Naive B cell (primary cell): ENCODE measurements around the gene PYGB. TPM values are rescaled to one million over a fixed set of nuclear protein-coding genes. Genes with fewer than 3 reads are reported as not detected.

Source experiments
- ATAC-seq, 2 donors: fragments of 150-1000 bp; cut with Tn5 transposase; 2 replicates each; pipeline ENCODE4 v1.10.0; 2021; ENCODE audit warnings: low read depth in 2 of 2, mild to moderate bottlenecking in 2 of 2, moderate library complexity in 2 of 2
- DNase-seq: peaks from one replicate; pipeline ENCODE4 v3.0.0; 2022
- H3K27ac Mint-ChIP-seq, 6 donors: one replicate each; pipeline ENCODE4 v1.8.0; 2020 to 2022; ENCODE audit warnings: mild to moderate bottlenecking in 6 of 6, mixed read lengths in 6 of 6, moderate library complexity in 5 of 6, inconsistent platforms in 2 of 6
- H3K27me3 Mint-ChIP-seq, 3 donors: one replicate each; pipeline ENCODE4 v1.8.0; 2021 to 2022; ENCODE audit warnings: mixed read lengths in 3 of 3, mild to moderate bottlenecking in 1 of 3
- H3K36me3 Mint-ChIP-seq, 2 donors: one replicate each; pipeline ENCODE4 v1.8.0; 2020 to 2022; ENCODE audit warnings: mixed read lengths in 2 of 2, inconsistent platforms in 1 of 2, mild to moderate bottlenecking in 1 of 2
- H3K4me1 Mint-ChIP-seq, 3 donors: one replicate each; pipeline ENCODE4 v1.8.0; 2020 to 2022; ENCODE audit warnings: mixed read lengths in 3 of 3, inconsistent platforms in 1 of 3, mild to moderate bottlenecking in 1 of 3, moderate library complexity in 1 of 3
- H3K4me3 Mint-ChIP-seq, 8 donors: one replicate each; pipeline ENCODE4 v1.8.0; 2020 to 2022; ENCODE audit warnings: mild to moderate bottlenecking in 8 of 8, mixed read lengths in 8 of 8, moderate library complexity in 8 of 8, inconsistent platforms in 2 of 8
- H3K9me3 Mint-ChIP-seq, 7 donors: one replicate each; pipeline ENCODE4 v1.8.0; 2020 to 2022; ENCODE audit warnings: mixed read lengths in 7 of 7, mild to moderate bottlenecking in 5 of 7, inconsistent platforms in 2 of 7, moderate library complexity in 1 of 7
- polyA plus RNA-seq, 6 donors: library from polyadenylated mRNA; unstranded; fragments of 300-500 nt; fragmentation: Illumina TruSeq; gene quantifications; one replicate each; pipeline ENCODE4 v1.2.3, GENCODE V29; 2021; ENCODE audit warnings: low read depth in 6 of 6

Gene PYGB
- polyA plus RNA-seq = 10 to 100 TPM; 16.4 to 26.6 (median 22.8) TPM

- peaks cover 16 to 36% (median 25%) of the 10 kb centered on the region in 3 donors for H3K4me1 Mint-ChIP-seq
- H3K36me3 Mint-ChIP-seq = peaks cover 0 to 7% of the 10 kb centered on the region in 2 donors
- H3K4me3 Mint-ChIP-seq = peak within 1 kb of the TSS; percentile 89 to 98 (median 92)
- H3K27me3 Mint-ChIP-seq = peaks cover 6 to 14% (median 9%) of the 10 kb centered on the region in 3 donors
- peak; percentile 68 to 80 for ATAC-seq
- H3K9me3 Mint-ChIP-seq = peaks cover 0 to 4% (median 0%) of the 10 kb centered on the region in 7 donors
- peak within 1 kb of the TSS; percentile 56 to 93 (median 82) for H3K27ac Mint-ChIP-seq
- peak; percentile 66 for DNase-seq
Observed at GRCh38 chr20:25247956-25248785, at the start of gene PYGB. Gene PYGB, plus strand, starts transcription at chr20:25248085. Its CDS starts 94 bp downstream, at chr20:25248179.

- no peak for ATAC-seq
- Mint-ChIP-seq H3K27ac (peak overlapping the region in 1 of 6 donors; percentile 40), H3K36me3 (peaks cover 0 to 8% of the 10 kb centered on the region in 2 donors), H3K27me3 (no peaks in the 10 kb centered on the region), H3K4me1 (peaks cover 33 to 57% (median 43%) of the 10 kb centered on the region in 3 donors), H3K4me3 (peak overlapping the region in 1 of 8 donors; percentile 87), H3K9me3 (no peaks in the 10 kb centered on the region)
- DNase-seq = no peak
Observed at GRCh38 chr20:25198663-25199383, 49.1 kb upstream of the PYGB start.

GRCh38 chr20:25199473-25200260, 48.2 kb upstream of the PYGB start:
- Mint-ChIP-seq H3K4me1 (peaks cover 39 to 66% (median 50%) of the 10 kb centered on the region in 3 donors), H3K36me3 (peaks cover 0 to 8% of the 10 kb centered on the region in 2 donors), H3K27ac (peak overlapping the region in 2 of 6 donors; percentile 21 to 34), H3K27me3 (no peaks in the 10 kb centered on the region), H3K9me3 (no peaks in the 10 kb centered on the region), H3K4me3 (peak overlapping the region in 2 of 8 donors; percentile 18 to 52)
- DNase-seq (no peak), ATAC-seq (no peak)

- no peaks in the 10 kb centered on the region for H3K27me3 Mint-ChIP-seq
- ATAC-seq = no peak
Observed at GRCh38 chr20:25203089-25203488, 44.8 kb upstream of the PYGB start.

GRCh38 chr20:25203871-25204320, 44.0 kb upstream of the PYGB start:
- Mint-ChIP-seq H3K4me1 (peaks cover 28 to 48% (median 30%) of the 10 kb centered on the region in 3 donors), H3K9me3 (no peaks in the 10 kb centered on the region), H3K27me3 (no peaks in the 10 kb centered on the region), H3K36me3 (peaks cover 0 to 14% of the 10 kb centered on the region in 2 donors), H3K27ac (peak overlapping the region in 3 of 6 donors; percentile 24 to 75 (median 71)), H3K4me3 (peak overlapping the region; percentile 50 to 83 (median 79))
- no peak for DNase-seq
- peak; percentile 54 to 60 for ATAC-seq

More at GRCh38 chr20:25203089-25203488, 44.8 kb upstream of the PYGB start:
- peak overlapping the region in 1 of 6 donors; percentile 71 for H3K27ac Mint-ChIP-seq
- peaks cover 0 to 14% of the 10 kb centered on the region in 2 donors for H3K36me3 Mint-ChIP-seq
- H3K4me3 Mint-ChIP-seq = no peak overlapping the region
- peaks cover 28 to 52% (median 32%) of the 10 kb centered on the region in 3 donors for H3K4me1 Mint-ChIP-seq
- DNase-seq = no peak
- no peaks in the 10 kb centered on the region for H3K9me3 Mint-ChIP-seq

- DNase-seq = no peak
- Mint-ChIP-seq H3K9me3 (no peaks in the 10 kb centered on the region), H3K27ac (peak overlapping the region in 1 of 6 donors; percentile 79), H3K36me3 (peaks cover 0 to 14% of the 10 kb centered on the region in 2 donors), H3K4me3 (no peak overlapping the region), H3K4me1 (peaks cover 24 to 40% (median 27%) of the 10 kb centered on the region in 3 donors), H3K27me3 (no peaks in the 10 kb centered on the region)
- ATAC-seq = peak in 1 of 2 donors; percentile 13
Observed at GRCh38 chr20:25204550-25205276, 43.2 kb upstream of the PYGB start.

- H3K9me3 Mint-ChIP-seq = no peaks in the 10 kb centered on the region
- H3K4me1 Mint-ChIP-seq = peaks cover 24 to 33% (median 24%) of the 10 kb centered on the region in 3 donors
- H3K27ac Mint-ChIP-seq = peak overlapping the region in 2 of 6 donors; percentile 57 to 79
- peaks cover 0 to 14% of the 10 kb centered on the region in 2 donors for H3K36me3 Mint-ChIP-seq
- peak overlapping the region in 1 of 8 donors; percentile 9 for H3K4me3 Mint-ChIP-seq
- no peak for DNase-seq
- ATAC-seq = no peak
- H3K27me3 Mint-ChIP-seq = no peaks in the 10 kb centered on the region
Observed at GRCh38 chr20:25205277-25206062, 42.4 kb upstream of the PYGB start.

GRCh38 chr20:25206063-25206403, 41.9 kb upstream of the PYGB start:
- no peaks in the 10 kb centered on the region for H3K9me3 Mint-ChIP-seq
- DNase-seq (no peak), ATAC-seq (no peak)
- no peak overlapping the region for H3K4me3 Mint-ChIP-seq
- peaks cover 0 to 15% of the 10 kb centered on the region in 2 donors for H3K36me3 Mint-ChIP-seq
- peaks cover 21 to 27% (median 24%) of the 10 kb centered on the region in 3 donors for H3K4me1 Mint-ChIP-seq
- no peak overlapping the region for H3K27ac Mint-ChIP-seq
- H3K27me3 Mint-ChIP-seq = no peaks in the 10 kb centered on the region

GRCh38 chr20:25206548-25206947, 41.3 kb upstream of the PYGB start:
- DNase-seq = no peak
- H3K36me3 Mint-ChIP-seq = peaks cover 0 to 20% of the 10 kb centered on the region in 2 donors
- ATAC-seq = no peak
- peaks cover 21 to 24% (median 24%) of the 10 kb centered on the region in 3 donors for H3K4me1 Mint-ChIP-seq
- no peaks in the 10 kb centered on the region for H3K27me3 Mint-ChIP-seq
- H3K27ac Mint-ChIP-seq = no peak overlapping the region
- H3K4me3 Mint-ChIP-seq = no peak overlapping the region
- no peaks in the 10 kb centered on the region for H3K9me3 Mint-ChIP-seq

GRCh38 chr20:25207149-25207959, 40.5 kb upstream of the PYGB start:
- no peak overlapping the region for H3K4me3 Mint-ChIP-seq
- H3K27ac Mint-ChIP-seq = peak overlapping the region in 1 of 6 donors; percentile 26
- H3K27me3 Mint-ChIP-seq = no peaks in the 10 kb centered on the region
- ATAC-seq = no peak
- peaks cover 21 to 24% (median 24%) of the 10 kb centered on the region in 3 donors for H3K4me1 Mint-ChIP-seq
- no peak for DNase-seq
- peaks cover 0 to 22% of the 10 kb centered on the region in 2 donors for H3K36me3 Mint-ChIP-seq
- H3K9me3 Mint-ChIP-seq = no peaks in the 10 kb centered on the region

- ATAC-seq = no peak
- no peaks in the 10 kb centered on the region for H3K27me3 Mint-ChIP-seq
- H3K4me1 Mint-ChIP-seq = peaks cover 21 to 23% (median 23%) of the 10 kb centered on the region in 3 donors
- no peak overlapping the region for H3K4me3 Mint-ChIP-seq
- H3K27ac Mint-ChIP-seq = no peak overlapping the region
- peaks cover 0 to 20% of the 10 kb centered on the region in 2 donors for H3K36me3 Mint-ChIP-seq
- no peak for DNase-seq
- no peaks in the 10 kb centered on the region for H3K9me3 Mint-ChIP-seq
Observed at GRCh38 chr20:25207960-25208534, 39.8 kb upstream of the PYGB start.
